Measurements from ENCODE around the gene ZNF385B.

DNA sequence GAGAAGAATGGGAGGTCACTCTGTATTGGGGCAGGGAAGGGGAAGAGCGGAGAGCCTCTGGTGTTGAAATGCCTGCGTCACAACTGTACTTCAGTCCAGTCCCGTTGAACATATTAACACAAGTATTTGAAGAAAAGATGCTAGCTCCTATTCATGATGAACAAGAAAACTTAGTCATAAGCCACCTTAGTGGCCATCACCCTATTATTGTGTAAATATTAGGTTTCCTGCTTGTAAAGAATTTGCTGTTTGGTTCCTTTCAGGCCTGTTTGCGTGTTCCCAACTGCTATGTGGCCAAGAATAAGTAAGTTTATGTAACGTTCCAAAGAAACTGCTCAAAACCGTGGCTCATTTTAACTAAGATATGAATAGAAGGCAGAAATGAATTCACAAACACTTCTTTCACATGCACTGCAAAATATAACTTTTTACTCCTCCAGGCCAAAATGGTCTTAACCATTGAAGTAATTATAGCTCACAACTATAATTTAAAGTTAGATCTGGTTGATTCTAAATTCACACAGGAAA is 204.3 kb downstream of the ZNF385B start:
- TF ChIP-seq, protein P1, sequence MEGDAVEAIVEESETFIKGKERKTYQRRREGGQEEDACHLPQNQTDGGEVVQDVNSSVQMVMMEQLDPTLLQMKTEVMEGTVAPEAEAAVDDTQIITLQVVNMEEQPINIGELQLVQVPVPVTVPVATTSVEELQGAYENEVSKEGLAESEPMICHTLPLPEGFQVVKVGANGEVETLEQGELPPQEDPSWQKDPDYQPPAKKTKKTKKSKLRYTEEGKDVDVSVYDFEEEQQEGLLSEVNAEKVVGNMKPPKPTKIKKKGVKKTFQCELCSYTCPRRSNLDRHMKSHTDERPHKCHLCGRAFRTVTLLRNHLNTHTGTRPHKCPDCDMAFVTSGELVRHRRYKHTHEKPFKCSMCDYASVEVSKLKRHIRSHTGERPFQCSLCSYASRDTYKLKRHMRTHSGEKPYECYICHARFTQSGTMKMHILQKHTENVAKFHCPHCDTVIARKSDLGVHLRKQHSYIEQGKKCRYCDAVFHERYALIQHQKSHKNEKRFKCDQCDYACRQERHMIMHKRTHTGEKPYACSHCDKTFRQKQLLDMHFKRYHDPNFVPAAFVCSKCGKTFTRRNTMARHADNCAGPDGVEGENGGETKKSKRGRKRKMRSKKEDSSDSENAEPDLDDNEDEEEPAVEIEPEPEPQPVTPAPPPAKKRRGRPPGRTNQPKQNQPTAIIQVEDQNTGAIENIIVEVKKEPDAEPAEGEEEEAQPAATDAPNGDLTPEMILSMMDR (IDR thresholded peaks at IDR 0.05): no peak
- TF ChIP-seq POLR2A (IDR thresholded peaks at IDR 0.05): no peak

Data from heart left ventricle (tissue), 13 donors.